HUES48 (cell line): Measurements from ENCODE around the gene IL1F10.

Experiments used
- H3K27ac ChIP-seq: one replicate; pipeline ENCODE4 v1.7.0; 2013; ENCODE audit warnings: low read depth, low read length, inconsistent platforms
- H3K27me3 ChIP-seq: 2 replicates; pipeline ENCODE4 v1.6.1; 2013; ENCODE audit warnings: mild to moderate bottlenecking, low read length; ENCODE audit not compliant: control insufficient read depth, insufficient read depth
- H3K36me3 ChIP-seq: 2 replicates; pipeline ENCODE4 v1.6.1; 2013; ENCODE audit warnings: low read length; ENCODE audit not compliant: control insufficient read depth, insufficient read depth
- H3K4me1 ChIP-seq: 2 replicates; pipeline ENCODE4 v1.6.1; 2013; ENCODE audit warnings: mild to moderate bottlenecking, low read length; ENCODE audit not compliant: control insufficient read depth, insufficient read depth
- H3K4me3 ChIP-seq: 2 replicates; pipeline ENCODE4 v1.5.1; 2013; ENCODE audit warnings: mild to moderate bottlenecking, low read depth, low read length
- H3K9ac ChIP-seq: 2 replicates; pipeline ENCODE4 v1.6.1; 2013; ENCODE audit warnings: mild to moderate bottlenecking, low read depth, low read length, moderate library complexity
- H3K9me3 ChIP-seq: 2 replicates; pipeline ENCODE4 v1.6.1; 2013; ENCODE audit warnings: low read length; ENCODE audit not compliant: control insufficient read depth, insufficient read depth

The IL1F10 gene

GRCh38 chr2:113080134-113080533 is 12.4 kb downstream of the IL1F10 start:
- Histone ChIP-seq H3K27ac (no peak overlapping the region), H3K4me1 (0 out of 2 replicates have a peak, but pooled peaks cover 3% of the 10 kb centered on the region), H3K9me3 (no peaks in the 10 kb centered on the region), H3K27me3 (no peaks in the 10 kb centered on the region), H3K36me3 (no peaks in the 10 kb centered on the region), H3K4me3 (no peak overlapping the region), H3K9ac (no peak overlapping the region)

GRCh38 chr2:113081488-113082210 is 13.9 kb downstream of the IL1F10 start:
- Histone ChIP-seq H3K4me1 (0 out of 2 replicates have a peak, but pooled peaks cover 3% of the 10 kb centered on the region), H3K4me3 (no peak overlapping the region), H3K36me3 (no peaks in the 10 kb centered on the region), H3K27ac (no peak overlapping the region), H3K9ac (no peak overlapping the region), H3K9me3 (no peaks in the 10 kb centered on the region), H3K27me3 (no peaks in the 10 kb centered on the region)

GRCh38 chr2:113083296-113083695 is 15.5 kb downstream of the IL1F10 start:
- no peak overlapping the region for H3K9ac ChIP-seq
- 0 out of 2 replicates have a peak, but pooled peaks cover 3% of the 10 kb centered on the region for H3K4me1 ChIP-seq
- no peaks in the 10 kb centered on the region for H3K27me3 ChIP-seq
- no peaks in the 10 kb centered on the region for H3K9me3 ChIP-seq
- no peaks in the 10 kb centered on the region for H3K36me3 ChIP-seq
- no peak overlapping the region for H3K27ac ChIP-seq
- no peak overlapping the region for H3K4me3 ChIP-seq

GRCh38 chr2:113084249-113085000 is 16.7 kb downstream of the IL1F10 start:
- no peak overlapping the region for H3K9ac ChIP-seq
- no peak overlapping the region for H3K4me3 ChIP-seq
- no peak overlapping the region for H3K27ac ChIP-seq
- no peaks in the 10 kb centered on the region for H3K27me3 ChIP-seq
- no peaks in the 10 kb centered on the region for H3K9me3 ChIP-seq
- 0 out of 2 replicates have a peak, but pooled peaks cover 3% of the 10 kb centered on the region for H3K4me1 ChIP-seq
- H3K36me3 ChIP-seq, result no peaks in the 10 kb centered on the region

GRCh38 chr2:113085542-113085941 is 17.8 kb downstream of the IL1F10 start:
- no peak overlapping the region for H3K27ac ChIP-seq
- no peaks in the 10 kb centered on the region for H3K27me3 ChIP-seq
- H3K9me3 ChIP-seq, result no peaks in the 10 kb centered on the region
- no peak overlapping the region for H3K4me3 ChIP-seq
- no peaks in the 10 kb centered on the region for H3K36me3 ChIP-seq
- H3K4me1 ChIP-seq, result no peaks in the 10 kb centered on the region
- H3K9ac ChIP-seq, result no peak overlapping the region

- no peak overlapping the region for H3K9ac ChIP-seq
- H3K36me3 ChIP-seq, result no peaks in the 10 kb centered on the region
- H3K27me3 ChIP-seq, result no peaks in the 10 kb centered on the region
- H3K4me3 ChIP-seq, result no peak overlapping the region
- no peak overlapping the region for H3K27ac ChIP-seq
- H3K9me3 ChIP-seq, result no peaks in the 10 kb centered on the region
- no peaks in the 10 kb centered on the region for H3K4me1 ChIP-seq
These were observed 20.6 kb downstream of the IL1F10 start for GRCh38 chr2:113088213-113088992.

GRCh38 chr2:113089916-113090315 is 22.1 kb downstream of the IL1F10 start:
- Histone ChIP-seq H3K27ac (no peak overlapping the region), H3K9me3 (no peaks in the 10 kb centered on the region), H3K4me1 (no peaks in the 10 kb centered on the region), H3K27me3 (no peaks in the 10 kb centered on the region), H3K9ac (no peak overlapping the region), H3K4me3 (no peak overlapping the region), H3K36me3 (no peaks in the 10 kb centered on the region)

GRCh38 chr2:113091231-113091896 is 23.6 kb downstream of the IL1F10 start:
- no peaks in the 10 kb centered on the region for H3K36me3 ChIP-seq
- H3K27ac ChIP-seq, result no peak overlapping the region
- no peak overlapping the region for H3K4me3 ChIP-seq
- H3K9ac ChIP-seq, result no peak overlapping the region
- H3K9me3 ChIP-seq, result no peaks in the 10 kb centered on the region
- H3K27me3 ChIP-seq, result no peaks in the 10 kb centered on the region
- no peaks in the 10 kb centered on the region for H3K4me1 ChIP-seq

GRCh38 chr2:113092864-113093612 is 25.3 kb downstream of the IL1F10 start:
- Histone ChIP-seq H3K36me3 (no peaks in the 10 kb centered on the region), H3K27ac (no peak overlapping the region), H3K9ac (no peak overlapping the region), H3K9me3 (peaks cover 6% of the 10 kb centered on the region; the same call in 1 of the 2 replicates), H3K4me3 (no peak overlapping the region), H3K27me3 (no peaks in the 10 kb centered on the region), H3K4me1 (no peaks in the 10 kb centered on the region)

- Histone ChIP-seq H3K27me3 (no peaks in the 10 kb centered on the region), H3K27ac (no peak overlapping the region), H3K4me1 (no peaks in the 10 kb centered on the region)
These were observed 25.8 kb downstream of the IL1F10 start for GRCh38 chr2:113093613-113093977.

More at GRCh38 chr2:113093613-113093977, 25.8 kb downstream of the IL1F10 start:
- no peaks in the 10 kb centered on the region for H3K36me3 ChIP-seq
- H3K9ac ChIP-seq, result no peak overlapping the region
- H3K9me3 ChIP-seq, result peaks cover 12% of the 10 kb centered on the region
- H3K4me3 ChIP-seq, result no peak overlapping the region
